ENCODE data around the gene NDUFA8. TPM values are rescaled to one million over a fixed set of nuclear protein-coding genes. Genes with fewer than 3 reads are reported as not detected.

The NDUFA8 gene
- polyA plus RNA-seq, 10 donors: 52.3 to 67.7 (median 56.4) TPM

- DNase-seq: no peak
Observed at GRCh38 chr9:122140368-122141193, 19.0 kb downstream of the NDUFA8 start.

- no peak for DNase-seq
Observed at GRCh38 chr9:122138560-122139268, 20.9 kb downstream of the NDUFA8 start.

GRCh38 chr9:122135529-122135859, 24.1 kb downstream of the NDUFA8 start:
- DNase-seq: no peak

GRCh38 chr9:122134822-122135528, 24.6 kb downstream of the NDUFA8 start:
- DNase-seq: no peak

- DNase-seq: no peak
Observed at GRCh38 chr9:122133984-122134535, 25.5 kb downstream of the NDUFA8 start.

GRCh38 chr9:122133263-122133983, 26.2 kb downstream of the NDUFA8 start:
- DNase-seq: no peak

GRCh38 chr9:122132539-122132938, 27.0 kb downstream of the NDUFA8 start:
- DNase-seq: no peak

GRCh38 chr9:122131401-122132001, 28.1 kb downstream of the NDUFA8 start:
- no peak for DNase-seq

- no peak for DNase-seq
Observed at GRCh38 chr9:122130837-122131236, 28.7 kb downstream of the NDUFA8 start.

- DNase-seq: no peak
Observed at GRCh38 chr9:122129969-122130368, 29.6 kb downstream of the NDUFA8 start.

GRCh38 chr9:122128969-122129343, 30.6 kb downstream of the NDUFA8 start:
- DNase-seq: no peak

GRCh38 chr9:122128007-122128968, 31.3 kb downstream of the NDUFA8 start:
- DNase-seq: no peak

- no peak for DNase-seq
Observed at GRCh38 chr9:122127396-122127798, 32.2 kb downstream of the NDUFA8 start.

GRCh38 chr9:122126331-122127261, 33.0 kb downstream of the NDUFA8 start:
- peak in 2 of 3 donors; percentile 34 to 50 for DNase-seq

GRCh38 chr9:122125509-122126330, 33.9 kb downstream of the NDUFA8 start:
- no peak for DNase-seq

GRCh38 chr9:122125158-122125508, 34.4 kb downstream of the NDUFA8 start:
- DNase-seq: peak; percentile 59 to 89 (median 80)

- no peak for DNase-seq
Observed at GRCh38 chr9:122124528-122124927, 35.1 kb downstream of the NDUFA8 start.

GRCh38 chr9:122124048-122124447, 35.5 kb downstream of the NDUFA8 start:
- no peak for DNase-seq
